DMS153 treated with DMSO at 0.1 percent for 48 hours (cell line): ENCODE measurements around the gene CYP4F8.
"Not testable (repeated sequence)": the region's sequence is repeated elsewhere in the genome, so short reads cannot be mapped to it uniquely, and the experiment has no call there.

Source experiments
- DNase-seq: peaks from one replicate; lab custom pipeline; 2025; ENCODE audit not compliant: unreplicated experiment; lab: John Stamatoyannopoulos, UW

CYP4F8 gene

GRCh38 chr19:15642807-15643206 lies 27.8 kb downstream of the CYP4F8 start:
- DNase-seq, result no peak

- DNase-seq, result no peak
These were observed 28.4 kb downstream of the CYP4F8 start for GRCh38 chr19:15643387-15643786.

GRCh38 chr19:15644066-15644741 lies 29.2 kb downstream of the CYP4F8 start:
- no peak for DNase-seq

- no peak for DNase-seq
These were observed 29.8 kb downstream of the CYP4F8 start for GRCh38 chr19:15644816-15645215.

- DNase-seq, result no peak
These were observed 34.5 kb downstream of the CYP4F8 start for GRCh38 chr19:15649526-15649925.

- DNase-seq, result not testable (repeated sequence)
These were observed 35.1 kb downstream of the CYP4F8 start for GRCh38 chr19:15650123-15650522.

- no peak for DNase-seq
These were observed 36.8 kb downstream of the CYP4F8 start for GRCh38 chr19:15651791-15652190.

- DNase-seq, result no peak
These were observed 37.7 kb downstream of the CYP4F8 start for GRCh38 chr19:15652559-15653278.

- DNase-seq, result no peak
These were observed 41.4 kb downstream of the CYP4F8 start for GRCh38 chr19:15656467-15656866.

- no peak for DNase-seq
These were observed 48.2 kb downstream of the CYP4F8 start for GRCh38 chr19:15663247-15663646.

GRCh38 chr19:15666186-15666585 lies 51.2 kb downstream of the CYP4F8 start:
- DNase-seq, result no peak

- DNase-seq, result no peak
These were observed 51.9 kb downstream of the CYP4F8 start for GRCh38 chr19:15666883-15667282.

- DNase-seq, result no peak
These were observed 54.4 kb downstream of the CYP4F8 start for GRCh38 chr19:15669440-15669839.

GRCh38 chr19:15669891-15670290 lies 54.9 kb downstream of the CYP4F8 start:
- DNase-seq, result no peak

- DNase-seq, result no peak
These were observed 56.3 kb downstream of the CYP4F8 start for GRCh38 chr19:15671237-15671821.

- DNase-seq, result no peak
These were observed 57.0 kb downstream of the CYP4F8 start for GRCh38 chr19:15671891-15672579.

GRCh38 chr19:15672580-15673175 lies 57.7 kb downstream of the CYP4F8 start, which contains the start of gene CYP4F12:
TSS of gene CYP4F12 (plus strand) at chr19:15673087. CDS start at chr19:15673530, 443 bp downstream.
- peak; percentile 29 for DNase-seq

- no peak for DNase-seq
These were observed 58.2 kb downstream of the CYP4F8 start for GRCh38 chr19:15673176-15673654.

- no peak for DNase-seq
These were observed 60.5 kb downstream of the CYP4F8 start for GRCh38 chr19:15675560-15675959.

- no peak for DNase-seq
These were observed 64.1 kb downstream of the CYP4F8 start for GRCh38 chr19:15679089-15679488.

GRCh38 chr19:15679865-15680264 lies 64.8 kb downstream of the CYP4F8 start:
- DNase-seq, result not testable (repeated sequence)
